K562 (cell line): ENCODE results near the gene POC1B. TPM values are rescaled to one million over a fixed set of nuclear protein-coding genes. Genes with fewer than 3 reads are reported as not detected.

ENCODE experiments used
- ATAC-seq: fragments of 200-7000 bp; cut with Tn5 transposase; 3 replicates; pipeline ENCODE4 v1.9.1; 2020; ENCODE audit warnings: moderate library complexity
- BruUV-seq: library from RNA; stranded (reverse); fragments of 400-500 nt; replicated peaks from 2 replicates; lab custom pipeline; 2021; lab: Mats Ljungman, UMichigan
- CTCF ChIA-PET: fragments of 300-600 bp; formaldehyde crosslinking; extraction: SDS; loops from one replicate; lab custom pipeline; 2021; ENCODE audit warnings: low intra/inter-chr PET ratio; lab: Yijun Ruan, JAX
- POLR2A ChIA-PET: fragments of 300-600, 350-650 bp; sonication (Branson Sonifier 250); formaldehyde crosslinking; extraction: SDS; loops from one replicate; lab custom pipeline; 2021; ENCODE audit warnings: antibody characterized with exemption, inconsistent platforms; lab: Yijun Ruan, JAX
- DNase-seq, 4 experiments: peaks; one replicate each; pipeline versions ENCODE4 v3.0.0 to v3.0.0-alpha.2; 2011 to 2018; ENCODE audit warnings: low spot score in 3 of 4, mixed read lengths in 3 of 4; ENCODE audit errors: extremely low read depth in 1 of 4
- FAIRE-seq: peaks from 2 replicates; lab custom pipeline; 2011; peaks lifted over from hg19 to GRCh38; lab: Jason Lieb, UNC
- H2AFZ ChIP-seq: 2 replicates; pipeline ENCODE4 v1.6.0; 2011; ENCODE audit warnings: low read depth, low read length, control low read depth, inconsistent platforms
- H3K27ac ChIP-seq: fragments of 200-600 bp; 3 replicates; pipeline ENCODE4 v1.8.0; 2011; ENCODE audit warnings: low read depth, mild to moderate bottlenecking, control low read depth, inconsistent platforms, low read length, moderate library complexity, mixed read lengths; ENCODE audit errors: extremely low read depth
- H3K27me3 ChIP-seq, 2 experiments: fragments of 300-600 bp in 1 of 2; 2 replicates in 1 of 2; 3 replicates in 1 of 2; pipeline versions ENCODE4 v1.6.0 to v1.8.0; 2011; ENCODE audit warnings: inconsistent platforms in 2 of 2, low read length in 2 of 2, mild to moderate bottlenecking in 1 of 2, mixed read lengths in 1 of 2, moderate library complexity in 1 of 2; ENCODE audit not compliant: control insufficient read depth in 2 of 2, insufficient read depth in 2 of 2
- H3K36me3 ChIP-seq: fragments of 300-600 bp; 3 replicates; pipeline ENCODE4 v1.8.0; 2011; ENCODE audit warnings: mild to moderate bottlenecking, low read length, inconsistent platforms; ENCODE audit not compliant: control insufficient read depth, insufficient read depth
- H3K4me1 ChIP-seq, 2 experiments: fragments of 200-600 bp in 1 of 2; replicated peaks in 1 of 2; 2 replicates in 1 of 2; 3 replicates in 1 of 2; pipeline versions ENCODE4 v1.5.1 to v1.8.0; 2011; ENCODE audit warnings: inconsistent platforms in 2 of 2, low read length in 2 of 2, mild to moderate bottlenecking in 1 of 2, mixed read lengths in 1 of 2, moderate library complexity in 1 of 2; ENCODE audit not compliant: control insufficient read depth in 2 of 2, insufficient read depth in 2 of 2
- H3K4me2 ChIP-seq: 2 replicates; pipeline ENCODE4 v1.6.1; 2011; ENCODE audit warnings: low read length, control low read depth, inconsistent platforms, mixed read lengths; ENCODE audit not compliant: insufficient read depth
- H3K4me3 ChIP-seq: fragments of 200-600 bp; sonication (generic), shearing (Covaris generic); 2 replicates; pipeline ENCODE4 v1.5.1; 2016; ENCODE audit warnings: control low read depth, inconsistent platforms
- H3K79me2 ChIP-seq: fragments of 200-600 bp; 3 replicates; pipeline ENCODE4 v1.8.0; 2011; ENCODE audit warnings: low read length, inconsistent platforms; ENCODE audit not compliant: control insufficient read depth, insufficient read depth
- H3K9ac ChIP-seq, 2 experiments: 2 replicates each; pipeline versions ENCODE4 v1.6.0 to v1.6.1; 2011; ENCODE audit warnings: low read depth in 2 of 2, low read length in 2 of 2, control low read depth in 1 of 2, inconsistent platforms in 1 of 2, mild to moderate bottlenecking in 1 of 2, mixed read lengths in 1 of 2; ENCODE audit not compliant: insufficient read depth in 1 of 2
- H3K9me1 ChIP-seq: one replicate; pipeline ENCODE4 v1.6.0; 2011; ENCODE audit warnings: inconsistent platforms, mild to moderate bottlenecking, low read length, moderate library complexity; ENCODE audit not compliant: control insufficient read depth, insufficient read depth
- H3K9me3 ChIP-seq: replicated peaks from 2 replicates; pipeline ENCODE4 v1.5.1; 2011; ENCODE audit warnings: low read depth, low read length, inconsistent platforms; ENCODE audit not compliant: control insufficient read depth, insufficient read depth
- H4K20me1 ChIP-seq: replicated peaks from 2 replicates; pipeline ENCODE4 v1.6.1; 2011; ENCODE audit warnings: low read length, inconsistent platforms, mixed read lengths; ENCODE audit not compliant: control insufficient read depth, insufficient read depth
- CBX8 ChIP-seq: fragments of 200-600 bp; sonication (generic); IDR thresholded peaks from 2 replicates; pipeline ENCODE4 v1.6.1; 2012; ENCODE audit warnings: borderline replicate concordance, mixed run types, low read depth, mild to moderate bottlenecking, moderate library complexity, mixed read lengths, low read length, control low read depth, inconsistent platforms; ENCODE audit not compliant: poor library complexity, severe bottlenecking; ENCODE audit errors: extremely low read depth
- FOS ChIP-seq: IDR thresholded peaks from 3 replicates; pipeline ENCODE4 v1.6.1; 2011; ENCODE audit not compliant: insufficient read length; ENCODE audit errors: extremely low read depth
- FOXA1 ChIP-seq: fragments of 450-650 bp; IDR thresholded peaks from 2 replicates; pipeline ENCODE4 v1.6.1; 2016; ENCODE audit warnings: mild to moderate bottlenecking, borderline replicate concordance
- MBD2 ChIP-seq: sonication (generic); IDR thresholded peaks from 2 replicates; pipeline ENCODE4 v1.6.1; 2016; ENCODE audit warnings: low read depth, borderline replicate concordance
- NFIC ChIP-seq: fragments of 450-650 bp; IDR thresholded peaks from 2 replicates; pipeline ENCODE4 v1.6.1; 2017; ENCODE audit warnings: mild to moderate bottlenecking, inconsistent platforms
- POLR3G ChIP-seq: IDR thresholded peaks from 2 replicates; pipeline ENCODE4 v1.6.1; 2011; ENCODE audit not compliant: insufficient read length, insufficient replicate concordance; ENCODE audit errors: extremely low read depth
- TAL1 ChIP-seq: fragments of 450-650 bp; IDR thresholded peaks from 2 replicates; pipeline ENCODE4 v1.6.1; 2016; ENCODE audit warnings: mild to moderate bottlenecking
- XRCC3 ChIP-seq: fragments of 450-650 bp; IDR thresholded peaks from 2 replicates; pipeline ENCODE4 v1.6.1; 2017; ENCODE audit warnings: mild to moderate bottlenecking, moderate library complexity
- ZNF124 ChIP-seq: sonication (generic); formaldehyde crosslinking; IDR thresholded peaks from 2 replicates; pipeline ENCODE4 v1.8.1; 2022; ENCODE audit warnings: missing genetic modification reagents
- ZNF589 ChIP-seq: fragments of 200-800 bp; sonication (Bioruptor generic); IDR thresholded peaks from 2 replicates; pipeline ENCODE4 v1.6.1; 2016; ENCODE audit warnings: low read depth, missing genetic modification characterization, missing compliant biosample characterization
- ZSCAN29 ChIP-seq: fragments of 450-650 bp; IDR thresholded peaks from 2 replicates; pipeline ENCODE4 v1.6.1; 2017
- WGBS: fragments of 100-300 bp; shearing (Covaris generic); methylation state at CpG from one replicate; pipeline ENCODE4 v1.1.6; 2016; ENCODE audit warnings: low coverage, mixed read lengths; ENCODE audit not compliant: insufficient coverage; ENCODE audit errors: missing lambda C conversion rate; 5-methylcytosine and 5-hydroxymethylcytosine counted together
- in situ Hi-C: fragments of 300-500 bp; cut with MboI; formaldehyde crosslinking; loops from 4 replicates; pipeline ENCODE4 v1.15.0; 2018; ENCODE audit warnings: inconsistent platforms, mixed read lengths
- intact Hi-C: fragments of 100-400 bp; cut with micrococcal nuclease; formaldehyde crosslinking; loops from 2 replicates; pipeline ENCODE4 v1.14.2; 2022
- polyA plus RNA-seq, 8 experiments: library from polyadenylated mRNA; depleted of rRNA in 4 of 8; stranded (reverse) in 5 of 8; unstranded in 3 of 8; fragments of >200 nt; fragmentation: Nextera tagmentation in 2 of 8; fragmentation: Illumina TruSeq in 1 of 8; extraction: Ambion mirVana in 2 of 8; extraction: Trizol in 1 of 8; gene quantifications; 2 replicates each; pipeline versions ENCODE4 v1.2.1 to v1.2.3, GENCODE V29; 2011 to 2014; ENCODE audit warnings: inconsistent platforms in 1 of 8, missing spikeins in 1 of 8
- total RNA-seq, 7 experiments: library from RNA; depleted of rRNA in 6 of 7; stranded (reverse); fragments of >200 nt in 6 of 7; fragmentation: Illumina TruSeq in 2 of 7; extraction: Trizol in 2 of 7; gene quantifications; 2 replicates each; pipeline versions ENCODE4 v1.2.1 to v1.2.3, GENCODE V29; 2011 to 2021; ENCODE audit warnings: low replicate concordance in 1 of 7
- TF ChIP-seq, protein P1 (sequence below): sonication (generic); formaldehyde crosslinking; IDR thresholded peaks from 2 replicates; pipeline ENCODE4 v1.4.0; 2020; ENCODE audit warnings: mild to moderate bottlenecking, missing genetic modification reagents
- TF ChIP-seq, protein P2 (sequence below): fragments of 250-450 bp; sonication (Bioruptor Pico); IDR thresholded peaks from 2 replicates; pipeline ENCODE4 v1.8.0; 2022; ENCODE audit warnings: inconsistent platforms

The POC1B gene
- total and polyA plus RNA-seq, 9 of the 15 experiments (the other 6 are each of a cell fraction or from before 2014, with no cell fraction given): 4.5 to 16.1 (median 10.4) TPM

DNA sequence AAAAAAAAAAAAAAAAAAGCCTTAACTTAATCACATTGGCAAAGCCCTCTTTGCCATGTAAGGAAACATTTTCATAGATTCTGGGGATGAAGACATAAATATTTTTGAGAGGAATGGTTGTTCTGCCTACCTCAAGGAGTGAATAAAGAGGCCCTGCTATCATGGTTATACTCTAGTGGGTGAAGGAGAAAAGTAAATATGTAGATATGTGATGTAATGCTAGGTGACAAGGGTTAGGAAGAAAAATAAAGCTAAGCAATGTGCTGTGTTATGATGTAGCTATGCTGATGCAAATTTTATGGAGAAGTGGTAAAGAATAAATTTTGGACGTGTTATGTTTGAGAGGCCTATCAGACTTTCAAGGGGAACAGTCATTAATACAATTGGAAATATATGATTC is 93.5 kb downstream of the POC1B start:
- intact Hi-C loops: no loop called here

More for the DNA sequence above, 93.5 kb downstream of the POC1B start:
- in situ Hi-C loops: no loop called here
- Histone ChIP-seq H4K20me1 (no peaks in the 10 kb centered on the region), H3K4me1 (no peaks in the 10 kb centered on the region), H3K79me2 (no peaks in the 10 kb centered on the region), H2AFZ (no peak overlapping the region), H3K27me3 (no peaks in the 10 kb centered on the region; a peak in 1 of 5 replicates), H3K9me1 (no peaks in the 10 kb centered on the region), H3K4me2 (no peak overlapping the region), H3K9ac (no peak overlapping the region), H3K27ac (no peak overlapping the region), H3K36me3 (no peaks in the 10 kb centered on the region), H3K9me3 (no peaks in the 10 kb centered on the region), H3K4me3 (no peak overlapping the region)
- TF ChIP-seq FOXA1 (no peak), TAL1 (no peak), FOS (no peak), MBD2 (no peak), POLR3G (no peak), ZNF589 (CRISPR knock-in tag) (no peak), ZNF124 (CRISPR knock-in tag) (no peak), ZSCAN29 (no peak), XRCC3 (no peak), CBX8 (no peak), NFIC (no peak)
- TF ChIP-seq, protein P1, sequence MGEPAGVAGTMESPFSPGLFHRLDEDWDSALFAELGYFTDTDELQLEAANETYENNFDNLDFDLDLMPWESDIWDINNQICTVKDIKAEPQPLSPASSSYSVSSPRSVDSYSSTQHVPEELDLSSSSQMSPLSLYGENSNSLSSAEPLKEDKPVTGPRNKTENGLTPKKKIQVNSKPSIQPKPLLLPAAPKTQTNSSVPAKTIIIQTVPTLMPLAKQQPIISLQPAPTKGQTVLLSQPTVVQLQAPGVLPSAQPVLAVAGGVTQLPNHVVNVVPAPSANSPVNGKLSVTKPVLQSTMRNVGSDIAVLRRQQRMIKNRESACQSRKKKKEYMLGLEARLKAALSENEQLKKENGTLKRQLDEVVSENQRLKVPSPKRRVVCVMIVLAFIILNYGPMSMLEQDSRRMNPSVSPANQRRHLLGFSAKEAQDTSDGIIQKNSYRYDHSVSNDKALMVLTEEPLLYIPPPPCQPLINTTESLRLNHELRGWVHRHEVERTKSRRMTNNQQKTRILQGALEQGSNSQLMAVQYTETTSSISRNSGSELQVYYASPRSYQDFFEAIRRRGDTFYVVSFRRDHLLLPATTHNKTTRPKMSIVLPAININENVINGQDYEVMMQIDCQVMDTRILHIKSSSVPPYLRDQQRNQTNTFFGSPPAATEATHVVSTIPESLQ (CRISPR knock-in tag): no peak
- TF ChIP-seq, protein P2, sequence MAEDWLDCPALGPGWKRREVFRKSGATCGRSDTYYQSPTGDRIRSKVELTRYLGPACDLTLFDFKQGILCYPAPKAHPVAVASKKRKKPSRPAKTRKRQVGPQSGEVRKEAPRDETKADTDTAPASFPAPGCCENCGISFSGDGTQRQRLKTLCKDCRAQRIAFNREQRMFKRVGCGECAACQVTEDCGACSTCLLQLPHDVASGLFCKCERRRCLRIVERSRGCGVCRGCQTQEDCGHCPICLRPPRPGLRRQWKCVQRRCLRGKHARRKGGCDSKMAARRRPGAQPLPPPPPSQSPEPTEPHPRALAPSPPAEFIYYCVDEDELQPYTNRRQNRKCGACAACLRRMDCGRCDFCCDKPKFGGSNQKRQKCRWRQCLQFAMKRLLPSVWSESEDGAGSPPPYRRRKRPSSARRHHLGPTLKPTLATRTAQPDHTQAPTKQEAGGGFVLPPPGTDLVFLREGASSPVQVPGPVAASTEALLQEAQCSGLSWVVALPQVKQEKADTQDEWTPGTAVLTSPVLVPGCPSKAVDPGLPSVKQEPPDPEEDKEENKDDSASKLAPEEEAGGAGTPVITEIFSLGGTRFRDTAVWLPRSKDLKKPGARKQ: no peak
- CTCF ChIA-PET: no interaction called here
- FAIRE-seq: no peak
- WGBS: 6% methylated on average over 1 of the region's 1 CpG
- POLR2A ChIA-PET: no interaction called here
- ATAC-seq: no peak
- no peak for DNase-seq
- no TSS peak for BruUV-seq
